ENCODE measurements around the gene EVA1A. TPM values are rescaled to one million over a fixed set of nuclear protein-coding genes. Genes with fewer than 3 reads are reported as not detected.

EVA1A gene, protein sequence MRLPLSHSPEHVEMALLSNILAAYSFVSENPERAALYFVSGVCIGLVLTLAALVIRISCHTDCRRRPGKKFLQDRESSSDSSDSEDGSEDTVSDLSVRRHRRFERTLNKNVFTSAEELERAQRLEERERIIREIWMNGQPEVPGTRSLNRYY
- 0.71 TPM for total RNA-seq
- long read RNA-seq, transcript EVA1A-202 (4 exons, 1,802 nt), result major isoform, 5 of 11 reads
- long read RNA-seq, partial matches to known transcripts, result 0 of 11 reads
- long read RNA-seq, other reads (novel, unspliced or antisense), result 6 of 11 reads

DNA sequence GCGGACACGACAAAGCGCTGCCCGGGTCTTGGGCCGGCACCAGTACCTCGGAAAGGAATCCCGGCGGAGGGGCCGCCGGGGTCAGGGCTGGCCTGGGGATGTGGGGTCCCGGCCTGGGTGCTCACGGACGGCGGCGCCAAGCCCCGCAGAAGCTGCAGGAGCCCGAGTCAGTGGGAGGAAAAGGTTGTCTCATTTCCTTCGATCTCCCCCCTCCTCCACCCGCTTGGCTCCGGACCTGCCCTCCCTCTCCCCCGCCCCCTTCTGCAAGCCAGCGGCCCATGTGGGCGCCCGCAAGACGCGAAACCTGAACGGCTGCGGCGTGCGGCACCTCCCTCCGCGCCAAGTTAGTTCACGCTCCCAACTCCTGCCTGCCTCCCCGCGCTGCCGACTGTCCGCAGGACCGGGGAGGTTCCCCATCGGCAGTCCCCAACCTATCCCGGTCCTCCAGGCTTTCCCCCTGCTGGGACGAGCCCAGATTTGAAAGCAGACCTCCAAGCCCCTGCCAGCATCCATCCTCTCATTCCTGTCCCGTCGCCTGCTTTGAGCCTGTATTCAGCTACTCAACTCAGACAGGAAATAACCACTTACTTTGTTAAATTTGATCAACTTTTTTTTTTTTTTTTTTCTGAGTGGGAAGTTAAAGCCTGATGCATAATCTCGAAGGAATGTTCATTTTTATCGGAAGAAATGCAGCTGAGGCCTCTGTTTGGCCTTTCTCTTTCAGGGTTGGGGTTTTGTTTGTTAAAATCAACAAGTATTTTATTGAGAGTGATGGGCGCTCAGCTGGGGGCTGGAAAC is at the start of gene EVA1A:
EVA1A (minus strand) TSS at position 172 of the 798 bp plus-strand sequence. CDS start 42,799 bp downstream, outside the sequence.
- DNase-seq (ENCODE audit: low spot score), result no peak

- DNase-seq (ENCODE audit: low spot score), result no peak
These were observed 49.3 kb upstream of the EVA1A start for GRCh38 chr2:75609937-75610508.

DNA sequence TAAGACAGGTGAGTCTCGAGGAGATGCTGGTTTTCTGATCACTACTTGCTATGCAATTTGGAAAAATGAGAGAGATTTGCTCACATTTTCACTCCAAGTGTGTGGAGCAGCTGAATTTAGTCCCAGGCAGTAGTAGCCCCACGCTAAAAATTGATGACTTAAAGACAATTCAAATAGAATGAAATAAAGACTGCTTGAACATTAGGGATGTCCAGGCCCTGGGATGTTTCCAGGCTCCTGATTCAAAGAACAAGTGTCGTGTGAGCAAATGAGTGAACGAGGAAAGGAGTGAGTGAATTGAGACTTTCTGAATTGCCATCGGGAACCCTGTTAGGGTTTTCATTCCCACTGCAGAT is 48.6 kb upstream of the EVA1A start:
- DNase-seq (ENCODE audit: low spot score), result no peak

DNA sequence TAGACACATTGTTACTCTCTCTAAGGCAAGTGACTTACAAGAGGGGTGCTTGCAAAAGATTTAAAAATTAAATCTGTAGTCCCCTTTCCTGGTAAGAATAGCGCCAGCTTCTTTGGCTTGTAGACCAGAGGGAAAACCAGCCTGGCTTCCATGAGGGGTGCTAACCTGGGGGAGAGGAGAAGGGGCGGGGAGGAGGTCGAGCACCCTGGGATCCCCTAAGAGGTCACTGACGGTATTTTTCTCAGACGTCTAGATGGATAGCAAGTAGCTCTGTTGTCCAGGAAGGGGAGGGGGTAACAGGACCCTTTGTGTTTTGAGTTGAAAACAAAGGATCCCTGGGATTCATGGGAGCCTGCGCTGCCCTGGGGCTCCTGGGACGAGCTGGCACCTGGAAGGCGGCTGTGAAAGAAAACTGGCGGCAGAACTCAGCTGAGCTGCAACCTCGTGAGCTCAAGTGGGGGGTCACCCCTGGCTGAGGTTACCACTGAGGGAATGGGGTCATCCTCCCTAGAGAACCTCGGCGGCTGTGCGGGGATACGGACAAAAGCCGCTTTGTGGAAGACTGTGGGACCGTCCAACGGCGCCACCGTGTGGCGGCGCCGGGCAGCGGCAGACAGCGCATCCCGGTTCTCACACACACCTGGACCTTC is 48.1 kb upstream of the EVA1A start:
- DNase-seq (ENCODE audit: low spot score), result no peak

GRCh38 chr2:75607988-75608683 is 47.4 kb upstream of the EVA1A start:
- no peak for DNase-seq (ENCODE audit: low spot score)

DNA sequence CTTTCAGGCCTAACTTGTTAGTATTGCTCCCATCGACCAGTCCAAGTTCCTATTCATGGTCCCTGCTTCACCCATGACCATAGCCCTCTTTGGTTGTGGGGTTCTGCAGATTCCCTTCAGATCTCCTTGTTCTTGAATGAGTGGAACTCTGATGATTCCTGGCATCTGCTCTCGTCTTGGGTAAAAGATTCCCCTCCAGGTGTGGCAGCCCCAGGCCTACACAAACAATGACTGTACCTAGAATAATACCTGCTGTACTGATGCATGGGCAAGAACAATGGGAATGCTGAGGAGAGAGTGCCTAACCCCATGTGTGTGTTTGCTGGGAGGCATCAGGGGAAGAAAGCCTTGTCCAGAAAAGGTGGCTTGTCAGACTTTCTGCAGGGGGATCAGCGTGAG is 46.7 kb upstream of the EVA1A start:
- no peak for DNase-seq (ENCODE audit: low spot score)

- no peak for DNase-seq (ENCODE audit: low spot score)
These were observed 46.1 kb upstream of the EVA1A start for GRCh38 chr2:75606761-75607399.

- no peak for DNase-seq (ENCODE audit: low spot score)
These were observed 45.2 kb upstream of the EVA1A start for GRCh38 chr2:75605770-75606529.

DNA sequence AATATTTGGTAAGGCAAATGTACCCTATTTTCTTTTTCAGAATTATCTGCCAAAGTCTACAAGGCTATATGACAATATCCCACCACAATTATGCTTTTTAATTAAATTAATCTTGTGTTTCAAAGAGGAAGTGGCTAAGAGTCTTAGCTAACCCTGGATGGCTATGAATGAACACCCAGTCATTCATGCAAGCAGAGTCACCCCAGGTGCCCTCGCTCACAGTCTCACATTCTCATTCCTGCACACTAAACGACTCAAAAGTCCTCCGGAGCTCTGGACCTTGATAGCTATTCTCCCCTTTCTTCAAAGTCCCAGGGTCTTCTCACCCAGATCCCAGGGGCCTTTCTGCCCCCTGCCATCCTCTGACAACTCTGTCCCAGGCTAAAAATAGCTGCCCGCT is 43.7 kb upstream of the EVA1A start:
- DNase-seq (ENCODE audit: low spot score), result no peak

- no peak for DNase-seq (ENCODE audit: low spot score)
These were observed 42.7 kb upstream of the EVA1A start for GRCh38 chr2:75603477-75603876.

- DNase-seq (ENCODE audit: low spot score), result no peak
These were observed 42.1 kb upstream of the EVA1A start for GRCh38 chr2:75602724-75603342.

- DNase-seq (ENCODE audit: low spot score), result no peak
These were observed 39.8 kb upstream of the EVA1A start for GRCh38 chr2:75600461-75601011.

DNA sequence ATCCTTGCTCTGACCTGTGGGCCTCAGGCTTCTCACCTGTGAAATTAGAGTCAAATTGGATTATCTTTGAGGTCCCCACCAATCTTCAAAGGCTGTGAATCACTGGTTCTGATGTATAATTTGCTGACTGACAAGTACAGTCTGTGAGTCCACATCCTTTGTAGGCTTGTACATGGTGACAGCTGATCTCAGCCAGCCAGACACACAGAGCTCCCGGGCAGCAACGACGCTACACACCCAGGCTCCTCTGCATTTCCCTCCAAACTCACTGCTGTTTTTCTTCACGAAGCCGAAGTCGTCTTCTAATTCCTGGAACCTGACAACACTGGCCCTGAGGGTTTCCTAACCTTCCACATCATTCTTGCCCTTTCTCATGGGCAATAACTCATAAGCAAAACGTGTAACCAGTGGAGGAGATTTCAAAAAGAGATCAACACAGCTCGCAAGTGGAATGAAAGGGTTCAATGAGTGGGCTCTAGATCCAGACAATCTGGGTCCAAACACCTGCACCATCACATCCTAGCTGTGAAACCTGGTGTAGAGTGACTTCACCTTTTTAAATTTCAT is 37.9 kb upstream of the EVA1A start:
- no peak for DNase-seq (ENCODE audit: low spot score)

DNA sequence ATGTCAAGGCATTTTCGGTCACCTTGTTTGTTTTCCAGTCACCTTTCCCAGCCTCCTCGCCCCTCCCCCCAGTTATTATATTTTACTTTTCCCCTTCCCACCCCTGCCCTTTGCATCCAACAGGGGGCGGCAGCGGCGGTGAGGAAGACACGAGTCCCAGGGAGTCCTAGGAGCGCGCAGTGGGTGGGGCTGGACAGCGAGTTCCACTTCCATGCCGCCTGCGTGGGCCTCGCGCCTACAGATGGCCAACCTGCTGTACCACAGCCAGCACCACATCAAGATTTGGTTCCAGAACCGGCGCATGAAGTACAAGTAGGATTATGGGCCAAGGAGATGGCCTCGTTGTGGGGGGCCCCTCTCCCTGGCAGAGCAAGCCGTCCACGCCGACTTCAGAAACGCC is 37.2 kb upstream of the EVA1A start:
- no peak for DNase-seq (ENCODE audit: low spot score)

- no peak for DNase-seq (ENCODE audit: low spot score)
These were observed 36.0 kb upstream of the EVA1A start for GRCh38 chr2:75596784-75597183.

- DNase-seq (ENCODE audit: low spot score), result no peak
These were observed 35.0 kb upstream of the EVA1A start for GRCh38 chr2:75595541-75596395.

DNA sequence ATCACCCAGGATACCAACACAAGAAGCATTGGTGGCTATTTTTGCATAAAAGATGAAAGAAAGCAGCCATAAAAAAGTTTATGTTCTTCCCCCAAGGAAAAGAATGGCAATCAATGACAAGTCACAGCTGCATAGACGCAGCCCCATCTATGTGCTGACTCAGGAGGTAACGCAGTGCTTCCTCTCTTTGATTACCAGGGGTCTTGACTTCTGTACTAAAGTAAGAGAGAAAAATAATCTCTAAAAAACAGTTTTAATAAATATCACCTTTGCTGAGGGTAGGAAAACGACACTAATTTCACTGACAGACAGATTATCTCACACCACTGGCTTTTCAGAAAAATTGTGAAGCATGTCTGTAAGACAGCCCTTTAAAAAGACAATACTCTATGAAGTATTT is 33.9 kb upstream of the EVA1A start:
- no peak for DNase-seq (ENCODE audit: low spot score)

- no peak for DNase-seq (ENCODE audit: low spot score)
These were observed 32.1 kb upstream of the EVA1A start for GRCh38 chr2:75592888-75593287.
